ENCODE results near the gene COL27A1.

GRCh38 chr9:114124666-114125475 is 30.5 kb upstream of the COL27A1 start:
- TF ChIP-seq CTCF (IDR thresholded peaks at IDR 0.05) (no peak), POLR2A (IDR thresholded peaks at IDR 0.05) (no peak)

Data from testis (tissue), 2 donors.